HG03060 (cell line): Measurements from ENCODE around the gene MTRF1L.
A peak's percentile ranks its signal among the peaks of the same experiment; 100 is the strongest.
"Not testable (repeated sequence)": the region's sequence is repeated elsewhere in the genome, so short reads cannot be mapped to it uniquely, and the experiment has no call there.

ENCODE experiments used
- ATAC-seq: cut with Tn5 transposase; IDR thresholded peaks from one replicate; pipeline ENCODE4 v1.9.1; 2021; ENCODE audit warnings: low read depth, moderate number of reproducible peaks; ENCODE audit not compliant: unreplicated experiment

MTRF1L gene

DNA sequence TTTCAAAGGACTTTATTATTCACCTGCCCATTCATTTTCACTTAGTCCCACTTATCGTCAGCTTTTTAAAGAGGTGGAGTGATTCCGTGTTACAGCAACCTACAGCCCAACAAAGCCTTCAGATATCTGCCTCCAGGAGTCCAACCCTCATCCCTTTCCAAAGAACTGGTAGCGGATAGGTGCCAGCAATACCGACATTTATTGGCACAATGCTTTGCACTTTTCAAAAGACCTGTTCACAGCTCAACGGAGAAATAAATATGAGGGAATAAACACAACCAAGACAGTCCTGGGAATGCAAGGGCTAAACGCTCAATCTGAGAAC lies 819 bp upstream of the MTRF1L start:
- no peak for ATAC-seq

DNA sequence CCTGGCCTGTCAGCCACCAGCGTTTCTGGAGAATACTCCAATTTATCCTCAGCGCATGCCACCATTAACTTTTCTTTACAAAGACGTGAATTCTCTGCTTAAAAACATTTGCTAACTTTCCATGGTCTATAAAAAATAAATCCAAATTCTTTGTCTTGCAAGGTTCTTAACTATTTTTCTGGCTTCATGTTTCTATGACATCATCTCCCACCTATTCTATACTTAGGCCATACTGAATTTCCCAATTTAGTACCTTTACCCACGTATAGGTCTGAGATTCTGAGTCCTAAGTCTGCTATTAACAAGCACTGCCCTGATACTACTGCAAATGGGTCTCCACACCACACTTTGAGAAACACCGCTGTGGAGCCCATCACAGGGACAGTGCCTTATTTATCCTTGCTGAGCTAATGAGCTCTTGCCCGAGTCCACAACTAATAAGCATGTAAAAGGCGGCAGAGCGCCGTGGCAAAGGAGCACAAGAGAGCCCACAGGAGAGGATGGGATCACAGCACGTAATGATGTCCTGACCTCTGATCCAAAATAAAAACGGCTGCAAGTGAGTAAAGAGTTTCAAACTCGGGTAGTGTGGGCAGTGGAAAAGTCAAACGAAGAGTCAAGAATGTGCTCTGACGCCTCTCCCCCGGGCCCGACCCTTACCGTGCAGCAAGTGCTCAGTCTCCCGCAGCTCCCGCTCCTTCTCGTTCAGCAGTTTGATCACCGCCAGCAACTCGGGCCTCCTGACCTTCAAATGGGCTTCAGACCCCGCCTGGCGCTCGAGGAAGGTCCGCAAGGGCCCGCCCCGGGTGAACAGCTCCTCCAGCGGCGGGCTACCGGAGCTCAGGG lies 519 bp downstream of the MTRF1L start:
- no peak for ATAC-seq

DNA sequence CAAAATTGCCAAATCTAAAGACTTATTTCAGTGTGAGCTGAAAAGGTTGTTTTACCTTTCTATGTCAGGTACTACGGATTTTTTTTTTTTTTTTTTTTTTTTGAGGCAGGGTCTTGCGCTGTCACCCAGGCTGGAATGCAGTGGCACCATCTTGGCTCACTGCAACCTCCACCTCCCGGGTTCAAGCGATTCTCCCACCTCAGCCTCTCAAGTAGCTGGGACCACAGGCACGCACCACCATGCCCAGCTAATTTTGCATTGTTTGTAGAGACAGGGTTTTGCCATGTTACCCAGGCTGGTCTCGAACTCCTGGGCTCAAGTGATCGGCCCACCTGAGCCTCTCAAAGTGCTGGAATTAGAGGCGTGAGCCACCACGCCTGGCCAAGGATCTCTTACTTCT lies 1.7 kb downstream of the MTRF1L start:
- not testable (repeated sequence) for ATAC-seq

DNA sequence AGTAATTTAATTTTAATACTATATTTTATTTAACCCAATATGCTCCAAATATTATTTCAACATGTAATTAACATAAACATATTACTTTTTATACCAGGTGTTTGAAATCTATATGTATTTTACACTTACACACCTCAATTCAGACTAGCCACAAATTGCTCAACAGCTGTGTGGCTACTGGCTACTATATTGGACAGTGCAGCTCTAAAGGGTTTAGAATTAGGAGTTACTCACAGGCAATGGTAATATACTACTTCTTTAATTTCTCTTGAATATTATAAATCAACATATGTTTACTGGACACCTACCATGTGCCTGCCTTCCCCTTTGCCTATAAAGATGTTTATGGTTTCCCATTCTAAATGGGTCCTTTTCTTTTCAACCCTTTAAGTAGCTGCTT lies 2.3 kb downstream of the MTRF1L start:
- no peak for ATAC-seq

- ATAC-seq: not testable (repeated sequence)
Observed at GRCh38 chr6:152999538-152999937, 3.0 kb downstream of the MTRF1L start.

GRCh38 chr6:152993847-152994246 lies 8.7 kb downstream of the MTRF1L start:
- no peak for ATAC-seq

GRCh38 chr6:152993431-152993830 lies 9.1 kb downstream of the MTRF1L start:
- ATAC-seq: no peak

- ATAC-seq: no peak
Observed at GRCh38 chr6:152986978-152987377, 15.5 kb downstream of the MTRF1L start.

DNA sequence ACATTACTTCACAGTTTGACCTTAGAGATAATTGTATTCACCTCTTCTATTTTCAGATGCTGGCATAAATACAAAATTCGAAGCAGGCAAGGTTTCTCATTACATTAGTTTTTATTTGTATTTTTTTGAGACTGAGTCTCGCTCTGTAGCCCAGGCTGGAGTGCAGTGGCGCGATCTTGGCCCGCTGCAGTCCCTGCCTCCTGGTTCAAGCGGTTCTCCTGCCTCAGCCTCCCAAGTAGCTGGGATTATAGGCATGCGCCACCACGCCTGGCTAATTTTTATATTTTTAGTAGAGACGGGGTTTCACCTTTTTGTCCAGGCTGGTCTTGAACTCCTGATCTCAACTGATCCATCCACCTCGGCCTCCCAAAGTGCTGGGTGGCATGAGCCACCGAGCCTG lies 17.2 kb downstream of the MTRF1L start:
- ATAC-seq: not testable (repeated sequence)

DNA sequence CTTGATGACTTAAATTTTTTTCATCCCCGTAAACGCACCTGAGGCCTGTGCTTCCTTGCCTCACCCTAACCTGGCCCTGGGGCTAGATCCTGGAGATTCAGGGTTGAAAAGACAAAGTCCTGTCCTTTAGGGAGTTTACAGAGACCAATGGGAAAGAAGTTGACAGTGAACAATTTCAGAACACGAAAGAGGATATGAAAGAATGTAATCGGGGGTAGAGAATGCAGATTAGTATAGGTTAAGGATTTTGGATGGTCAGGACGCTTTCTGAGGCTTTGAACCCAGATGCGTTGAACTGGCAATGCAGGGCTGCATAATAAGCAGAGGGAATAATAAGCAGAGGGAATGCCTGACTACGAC lies 18.0 kb downstream of the MTRF1L start:
- peak; percentile 24 for ATAC-seq

- peak; percentile 18 for ATAC-seq
Observed at GRCh38 chr6:152983637-152984512, 18.6 kb downstream of the MTRF1L start.

- ATAC-seq: peak; percentile 63
Observed at GRCh38 chr6:152982904-152983636, 19.4 kb downstream of the MTRF1L start, which contains the start of gene FBXO5. TSS of gene FBXO5 (minus strand) at chr6:152983041. CDS start at chr6:152982959, 82 bp downstream.

DNA sequence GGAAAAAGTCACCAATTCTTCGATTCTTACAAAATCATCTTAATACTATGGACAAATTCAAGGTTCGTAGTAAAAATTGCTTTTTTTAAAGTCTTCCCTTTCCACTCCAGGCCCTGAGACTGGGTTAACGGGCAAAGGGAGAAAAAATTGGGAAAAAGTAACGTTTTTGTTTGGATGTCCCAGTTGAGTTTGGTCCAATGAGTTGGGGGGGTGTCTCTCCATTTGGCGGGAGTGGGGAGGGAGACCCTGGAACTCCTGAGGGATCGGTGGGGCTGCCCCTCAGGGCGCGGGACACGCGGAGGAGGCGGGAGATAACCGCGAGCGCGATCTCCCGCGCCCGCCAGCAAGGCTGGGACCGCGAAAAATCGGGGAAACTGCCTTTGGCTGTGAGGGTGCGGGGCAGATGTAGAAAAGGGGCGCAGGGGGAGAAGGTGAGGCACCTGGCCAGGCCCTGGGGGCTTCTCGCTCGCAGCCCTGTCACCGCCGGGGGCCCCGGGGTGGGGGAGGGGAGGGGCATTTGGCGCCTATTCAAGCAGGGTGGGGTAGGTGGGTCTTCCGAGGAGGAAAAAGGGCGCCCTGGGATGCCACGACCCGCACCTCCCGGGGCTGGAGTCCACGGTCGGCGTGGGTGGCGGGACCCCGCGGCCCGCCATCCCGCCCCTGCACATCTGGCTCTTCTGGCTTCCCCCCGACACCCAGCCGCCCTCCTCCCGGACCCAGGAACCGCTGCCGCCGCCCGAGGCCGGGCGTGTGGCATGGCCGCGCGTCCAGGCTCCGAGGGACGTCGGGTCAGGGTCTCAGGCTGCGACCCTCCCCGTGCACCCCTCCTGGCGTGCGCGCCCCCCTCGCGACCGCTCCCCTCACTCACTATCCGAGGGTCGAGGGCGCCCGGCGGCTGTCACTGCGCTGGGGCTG lies 20.3 kb downstream of the MTRF1L start:
- no peak for ATAC-seq

DNA sequence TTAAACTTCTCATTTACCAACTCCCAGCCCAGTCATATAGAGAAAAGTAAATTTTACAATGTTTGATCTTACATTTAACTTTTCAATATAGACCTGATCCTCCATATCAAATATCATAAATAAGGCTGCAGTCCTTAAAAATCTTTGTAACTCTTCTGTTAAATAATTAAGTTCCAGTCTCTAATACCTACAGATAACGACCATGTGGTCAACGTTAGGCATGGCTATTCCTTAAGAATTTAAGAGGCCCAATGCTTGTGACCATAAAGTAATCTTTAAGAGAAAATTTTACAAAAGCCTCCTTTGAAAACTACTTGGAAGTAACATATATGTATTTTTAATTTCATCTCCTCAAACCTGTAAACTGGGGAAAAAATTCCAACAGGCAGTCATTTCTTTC lies 21.3 kb downstream of the MTRF1L start:
- no peak for ATAC-seq

GRCh38 chr6:152980656-152981055 lies 21.9 kb downstream of the MTRF1L start:
- no peak for ATAC-seq

DNA sequence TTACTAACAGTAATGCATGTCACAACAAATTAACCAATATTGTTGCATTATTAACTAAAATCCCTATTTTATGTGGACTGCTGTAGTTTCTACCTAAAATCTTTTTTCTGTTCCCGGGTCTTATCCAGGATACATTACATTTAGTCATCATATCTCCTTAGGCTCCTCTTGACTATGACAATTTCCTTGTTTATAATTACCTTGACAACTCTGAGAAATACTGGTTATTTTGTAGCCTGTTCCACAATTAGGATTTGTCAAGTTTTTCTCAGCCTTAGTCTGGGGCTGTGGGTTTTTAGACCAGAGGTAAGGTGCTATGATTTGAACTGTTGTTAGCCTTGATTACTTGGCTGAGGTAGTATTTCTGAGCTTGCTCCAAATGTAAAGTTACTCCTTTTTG lies 23.4 kb downstream of the MTRF1L start:
- ATAC-seq: no peak

GRCh38 chr6:152978058-152978457 lies 24.5 kb downstream of the MTRF1L start:
- ATAC-seq: no peak

DNA sequence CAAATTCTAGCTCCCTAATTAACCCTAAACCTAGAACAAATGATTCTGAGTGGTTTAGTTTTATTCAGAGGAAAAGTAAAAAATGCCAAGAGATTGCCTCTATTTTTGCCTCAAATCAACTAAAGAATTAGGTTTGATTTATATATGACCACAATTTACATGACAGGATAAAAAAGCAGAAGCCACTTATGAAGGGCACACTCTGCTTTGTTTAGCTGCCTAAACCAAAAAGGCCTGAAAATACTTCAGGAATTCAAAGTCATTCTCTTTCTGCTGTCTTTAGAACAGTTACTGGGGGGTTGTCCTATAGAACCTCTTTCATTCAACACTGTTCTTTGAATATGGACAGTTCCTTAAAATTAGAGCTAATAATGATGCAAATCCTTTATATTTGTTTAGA lies 25.0 kb downstream of the MTRF1L start:
- ATAC-seq: no peak

DNA sequence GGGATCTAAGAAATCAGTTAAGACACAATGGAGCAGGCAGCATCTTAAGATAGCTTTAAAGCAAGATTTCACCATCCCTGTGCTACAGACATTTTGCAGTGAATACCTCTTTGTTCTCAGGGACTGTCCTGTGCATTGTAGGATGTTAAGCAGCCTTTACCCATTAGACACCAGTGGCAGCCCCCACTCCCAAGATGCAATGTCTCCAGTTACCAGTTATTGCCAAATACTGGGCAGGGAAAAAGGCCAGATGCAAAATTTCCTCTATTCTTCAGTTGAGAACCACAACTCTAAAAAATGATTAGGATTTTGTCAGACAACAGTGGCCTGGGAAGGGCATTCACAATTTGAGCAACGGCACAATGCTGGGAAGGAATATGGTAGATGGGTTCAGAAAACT lies 25.8 kb downstream of the MTRF1L start:
- ATAC-seq: no peak
